SW 1271 (cell line): ENCODE data around the gene BRSK1.

Experiments
- DNase-seq, 2 experiments: peaks; one replicate each; lab custom pipeline; 2025; lab: John Stamatoyannopoulos, UW

BRSK1 gene

GRCh38 chr19:55273978-55274707 is 9.7 kb upstream of the BRSK1 start:
- DNase-seq: no peak

DNA sequence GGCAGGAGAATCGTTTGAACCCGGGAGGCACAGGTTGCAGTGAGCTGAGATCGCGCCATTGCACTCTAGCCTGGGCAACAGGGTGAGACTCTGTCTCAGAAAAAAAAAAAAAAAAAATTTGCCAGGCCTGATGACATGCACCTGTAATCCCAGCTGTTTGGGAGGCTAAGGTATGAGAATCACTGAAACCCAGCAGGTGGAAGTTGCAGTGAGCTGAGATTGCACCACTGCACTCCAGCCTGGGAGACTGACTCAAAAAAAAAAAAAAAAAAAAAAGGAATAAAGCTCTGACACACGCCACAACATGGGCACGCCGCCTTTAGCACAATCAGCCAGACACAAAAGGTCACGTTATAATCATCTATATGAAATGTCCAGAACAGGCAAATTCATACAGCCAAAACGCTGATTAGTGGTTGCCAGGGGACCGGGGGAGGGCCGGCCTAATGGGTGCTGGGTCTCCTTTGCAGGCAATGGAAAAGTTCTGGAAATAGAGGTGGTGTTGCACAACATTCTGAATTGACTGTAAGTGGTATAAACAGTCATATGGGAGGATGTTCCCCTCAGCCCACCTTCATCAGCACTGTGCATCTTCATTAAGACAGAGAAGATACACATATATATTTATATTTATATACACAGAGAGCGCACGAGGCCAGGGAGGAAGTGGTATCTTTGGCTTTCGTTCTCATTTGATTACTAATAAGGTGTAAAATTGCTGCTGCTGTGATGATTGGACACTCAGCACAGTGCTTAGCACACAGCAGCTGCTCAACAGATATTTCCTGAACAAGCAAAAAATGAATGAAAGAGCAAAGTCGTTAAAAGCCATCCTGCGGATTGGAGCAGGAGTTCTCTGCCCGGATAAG is 7.7 kb upstream of the BRSK1 start:
- DNase-seq: no peak

GRCh38 chr19:55276720-55277430 is 6.9 kb upstream of the BRSK1 start:
- no peak for DNase-seq

GRCh38 chr19:55277494-55277893 is 6.3 kb upstream of the BRSK1 start:
- no peak for DNase-seq

- no peak for DNase-seq
Observed at GRCh38 chr19:55278391-55279135, 5.2 kb upstream of the BRSK1 start.

DNA sequence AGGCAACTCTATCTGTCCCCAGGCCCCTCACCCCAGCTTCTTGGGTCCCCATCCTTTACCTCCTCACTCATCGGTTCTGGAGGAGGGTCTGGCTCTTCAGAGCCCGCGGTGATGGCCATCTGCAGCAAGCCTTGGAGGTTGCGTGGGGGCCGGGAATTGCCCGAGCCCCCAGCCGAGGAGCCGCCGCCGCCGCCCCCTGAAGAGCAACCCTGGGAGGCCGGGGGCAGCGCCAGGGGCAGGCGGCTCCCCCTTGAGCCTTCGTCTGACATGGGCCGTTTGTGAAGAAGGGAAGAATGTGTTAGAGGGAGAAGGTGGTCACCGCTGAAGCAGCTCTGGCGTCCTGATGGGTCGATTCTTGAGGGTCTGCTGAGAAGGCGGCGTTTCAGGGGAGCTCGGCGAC is 4.5 kb upstream of the BRSK1 start:
- no peak for DNase-seq

DNA sequence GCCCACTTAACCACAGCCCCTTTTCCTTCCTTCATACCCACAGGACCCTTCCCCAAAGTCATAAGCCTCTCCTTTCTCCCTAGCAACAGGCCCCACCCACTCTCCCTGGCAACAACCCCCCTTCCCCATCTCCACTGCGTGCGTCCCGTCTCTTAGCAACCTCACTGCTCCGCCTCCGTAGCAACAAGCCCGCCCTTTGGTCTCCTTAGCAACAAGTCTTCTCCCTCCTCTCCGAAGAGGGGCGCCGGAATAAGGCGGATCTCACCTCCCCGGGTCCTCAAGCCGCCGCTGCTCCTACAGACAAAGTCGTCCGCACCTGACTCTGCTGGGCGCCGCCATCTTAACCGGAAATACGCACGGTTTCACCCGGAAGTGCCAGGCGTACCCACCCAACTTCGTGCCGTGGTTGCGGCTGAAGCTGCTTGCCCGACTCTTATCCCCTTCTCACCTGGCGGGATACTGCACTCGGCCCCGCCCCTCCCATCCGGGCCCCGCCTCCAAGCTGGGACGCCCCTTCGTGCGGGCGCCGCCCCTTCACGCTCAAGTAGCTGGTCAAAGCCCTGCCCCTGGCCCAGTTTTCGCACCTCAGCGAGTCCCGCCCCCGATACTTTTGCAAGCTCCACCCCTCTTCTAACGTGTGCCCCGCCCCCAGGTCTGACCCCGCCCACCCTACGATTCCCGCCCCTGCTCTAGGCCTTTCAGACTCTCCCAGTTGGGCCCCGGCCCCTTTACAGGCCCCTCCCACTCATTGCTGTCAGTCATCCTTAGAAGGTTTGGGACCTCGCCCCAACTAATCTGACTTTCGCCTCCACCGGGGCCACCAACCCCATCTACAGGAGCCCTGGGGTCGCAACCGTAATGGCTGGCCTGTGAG is 3.8 kb upstream of the BRSK1 start, which contains the start of gene HSPBP1:
Gene HSPBP1, minus strand, starts transcription at position 341 of the 874 bp plus-strand sequence. CDS start 502 bp downstream, outside the sequence.
- DNase-seq: peak; percentile 65 to 88

DNA sequence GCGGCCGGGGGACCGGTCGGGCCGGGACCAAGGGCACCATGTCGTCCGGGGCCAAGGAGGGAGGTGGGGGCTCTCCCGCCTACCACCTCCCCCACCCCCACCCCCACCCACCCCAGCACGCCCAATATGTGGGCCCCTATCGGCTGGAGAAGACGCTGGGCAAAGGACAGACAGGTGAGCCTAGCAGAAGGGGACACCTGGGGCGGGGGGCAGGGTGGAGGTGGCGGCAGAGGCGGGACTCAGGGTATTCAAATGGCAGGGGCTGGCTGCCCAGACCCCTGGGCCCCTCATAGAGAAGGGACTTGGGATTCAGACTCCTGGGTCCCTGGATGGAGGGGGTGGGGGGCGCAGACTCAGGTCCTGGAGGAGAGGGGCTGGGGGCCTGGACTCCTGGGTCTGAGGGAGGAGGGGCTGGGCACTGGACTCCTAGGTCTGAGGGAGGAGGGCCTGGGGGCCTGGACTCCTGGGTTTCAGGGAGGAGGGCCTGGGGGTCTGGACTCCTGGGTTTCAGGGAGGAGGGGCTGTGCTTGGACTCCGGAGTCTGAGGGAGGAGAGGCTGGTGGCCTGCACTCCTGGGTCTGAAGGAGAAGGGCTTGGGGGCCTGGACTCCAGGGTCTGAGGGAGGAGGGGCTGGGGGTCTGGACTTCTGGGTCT is 735 bp downstream of the BRSK1 start:
- no peak for DNase-seq

- no peak for DNase-seq
Observed at GRCh38 chr19:55285229-55285890, 1.6 kb downstream of the BRSK1 start.

DNA sequence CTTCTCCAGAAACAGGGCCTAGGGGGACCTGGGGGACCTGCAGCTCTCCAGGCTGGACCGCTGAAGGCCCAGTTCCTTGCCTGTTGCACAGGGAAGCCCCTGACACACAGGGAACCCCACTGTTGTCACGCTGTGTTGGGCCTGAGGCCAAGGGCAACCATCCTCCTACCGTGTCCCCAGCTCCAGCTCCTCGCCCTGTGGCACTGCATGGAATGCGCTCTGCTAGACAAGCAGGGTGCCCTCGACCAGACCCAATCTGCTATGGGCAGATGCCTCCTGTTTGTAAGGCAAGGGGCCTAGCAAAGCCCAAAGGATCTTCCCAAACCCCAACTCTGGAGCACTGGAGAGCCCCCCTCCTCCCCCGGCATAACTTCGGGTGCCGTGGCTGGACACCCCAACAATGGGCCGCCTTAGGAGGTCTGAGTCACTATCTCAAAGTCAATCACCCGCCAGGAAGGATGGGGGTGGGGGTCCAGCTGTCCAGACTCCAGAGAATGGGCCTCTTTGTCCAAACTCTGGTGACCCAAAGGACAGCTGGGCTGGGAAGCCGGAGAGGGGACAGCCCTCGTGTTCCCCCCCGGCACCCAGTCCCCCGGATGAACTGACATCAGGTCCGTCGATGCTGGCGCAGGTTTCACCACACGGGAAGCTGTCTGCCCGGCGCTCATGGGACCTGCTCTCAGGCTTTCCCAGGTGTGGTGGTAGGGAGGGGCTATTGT is 3.7 kb downstream of the BRSK1 start:
- DNase-seq: no peak

DNA sequence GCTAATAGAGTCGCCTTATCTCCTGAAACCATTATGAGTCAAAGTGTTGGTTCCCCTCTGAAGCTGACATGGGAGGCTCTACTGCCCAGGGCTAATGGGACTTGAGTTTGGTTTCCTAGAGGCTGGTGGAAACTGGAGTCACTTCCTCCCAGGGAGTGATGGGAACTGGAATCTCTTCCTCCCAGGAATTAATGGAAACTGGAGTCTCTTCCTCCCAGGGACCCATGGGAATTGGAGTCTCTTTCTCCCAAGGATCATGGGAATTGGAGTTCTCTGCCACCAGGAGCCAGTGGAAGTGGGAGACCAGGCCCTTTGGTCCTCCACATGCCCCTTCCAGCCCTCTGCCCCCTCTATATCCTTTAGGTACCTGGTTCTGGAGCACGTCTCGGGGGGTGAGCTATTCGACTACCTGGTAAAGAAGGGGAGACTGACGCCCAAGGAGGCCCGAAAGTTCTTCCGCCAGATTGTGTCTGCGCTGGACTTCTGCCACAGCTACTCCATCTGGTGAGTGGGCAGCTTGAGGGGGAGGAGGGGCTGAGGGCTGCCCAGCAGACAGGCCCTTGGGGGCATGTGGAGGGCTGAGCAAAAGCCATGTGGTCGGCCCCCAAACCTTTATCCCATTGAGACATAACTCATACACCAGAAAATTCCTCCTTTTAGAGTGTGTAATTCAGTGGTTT is 5.5 kb downstream of the BRSK1 start:
- no peak for DNase-seq

- no peak for DNase-seq
Observed at GRCh38 chr19:55297267-55297666, 13.5 kb downstream of the BRSK1 start.

- DNase-seq: no peak
Observed at GRCh38 chr19:55299991-55300390, 16.2 kb downstream of the BRSK1 start.

- no peak for DNase-seq
Observed at GRCh38 chr19:55300886-55301458, 17.2 kb downstream of the BRSK1 start.

GRCh38 chr19:55301459-55302317 is 17.9 kb downstream of the BRSK1 start:
- peak in 1 of 2 experiments; percentile 60 for DNase-seq

DNA sequence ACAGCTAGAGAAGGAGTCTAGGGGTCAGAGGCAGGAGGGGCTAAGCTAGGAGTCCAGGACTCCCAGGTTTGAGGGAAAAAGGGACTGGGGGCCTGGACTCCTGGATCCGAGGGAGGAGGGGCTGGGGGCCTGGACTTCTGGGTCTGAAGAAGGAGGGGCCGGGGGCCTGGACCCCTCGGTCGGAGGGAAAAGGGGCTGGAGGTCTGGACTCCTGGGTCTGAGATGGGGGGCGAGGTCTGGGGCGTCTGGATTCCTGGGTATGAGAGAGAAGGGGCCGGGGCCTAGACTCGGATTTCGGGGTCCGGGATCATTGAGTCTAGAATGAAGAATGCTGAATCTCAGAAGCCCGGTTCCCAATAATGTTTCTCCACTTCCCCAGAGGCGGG is 18.5 kb downstream of the BRSK1 start:
- no peak for DNase-seq

DNA sequence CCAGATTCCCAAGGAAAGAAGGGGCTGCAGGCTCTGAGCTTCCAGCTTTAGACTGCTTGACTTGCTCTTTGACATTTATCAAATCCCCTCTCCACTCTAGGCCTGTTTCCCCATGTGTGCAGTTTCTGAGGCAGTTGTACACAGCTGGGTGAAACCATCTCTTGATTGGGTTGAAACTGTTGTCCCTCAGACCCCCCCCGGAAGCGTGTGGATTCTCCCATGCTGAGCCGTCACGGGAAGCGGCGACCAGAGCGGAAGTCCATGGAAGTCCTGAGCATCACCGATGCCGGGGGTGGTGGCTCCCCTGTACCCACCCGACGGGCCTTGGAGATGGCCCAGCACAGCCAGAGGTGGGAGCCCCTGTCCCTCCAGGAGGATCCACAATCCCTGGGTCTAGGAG is 19.7 kb downstream of the BRSK1 start:
- no peak for DNase-seq
